Brain microvascular endothelial cell (primary cell): ENCODE measurements around the gene STAT5A.

Experiments
- DNase-seq: peaks from one replicate; pipeline ENCODE4 v3.0.0-alpha.2; 2020
- H3K27ac ChIP-seq: fragments of 250-450 bp; sonication (Bioruptor Pico); 2 replicates; pipeline ENCODE4 v1.5.1; 2020; ENCODE audit warnings: mild to moderate bottlenecking, moderate library complexity
- H3K27me3 ChIP-seq: fragments of 250-450 bp; sonication (Bioruptor Pico); replicated peaks from 2 replicates; pipeline ENCODE4 v1.5.1; 2020; ENCODE audit warnings: mild to moderate bottlenecking
- H3K36me3 ChIP-seq: fragments of 250-450 bp; sonication (Bioruptor Pico); replicated peaks from 2 replicates; pipeline ENCODE4 v1.5.1; 2020; ENCODE audit warnings: mild to moderate bottlenecking
- H3K4me3 ChIP-seq: 2 replicates; pipeline ENCODE4 v1.5.1; 2011; ENCODE audit warnings: low read depth, mild to moderate bottlenecking, control low read depth, low read length, moderate library complexity
- CTCF ChIP-seq: IDR thresholded peaks from 2 replicates; pipeline ENCODE4 v1.5.1; 2011; ENCODE audit warnings: low read depth, mild to moderate bottlenecking, moderate library complexity, low read length, control low read depth, inconsistent platforms; ENCODE audit errors: missing control alignments
- in situ Hi-C: cut with HindIII; loops from 2 replicates; pipeline ENCODE4 v1.10.0; 2017; ENCODE audit warnings: low sequenced_read_pairs, low pct_ligation_motif_present

Gene STAT5A

GRCh38 chr17:42312035-42312284 lies 23.7 kb downstream of the STAT5A start:
- Histone ChIP-seq H3K27ac (no peak overlapping the region), H3K4me3 (no peak overlapping the region), H3K36me3 (peaks cover 40% of the 10 kb centered on the region), H3K27me3 (no peaks in the 10 kb centered on the region)
- no peak for TF ChIP-seq CTCF
- in situ Hi-C loops, result loop anchor here (25.0 kb wide), 1 partner anchor 200 kb away; no protein-coding TSS in a partner anchor
- no peak for DNase-seq

- peak; percentile 78 for TF ChIP-seq CTCF
- in situ Hi-C loops, result loop anchor here (25.0 kb wide), 1 partner anchor 200 kb away; no protein-coding TSS in a partner anchor
- Histone ChIP-seq H3K4me3 (no peak overlapping the region), H3K27ac (no peak overlapping the region), H3K36me3 (peaks cover 46% of the 10 kb centered on the region), H3K27me3 (no peaks in the 10 kb centered on the region)
- DNase-seq, result peak; percentile 52
Measured at GRCh38 chr17:42312285-42313130, 24.2 kb downstream of the STAT5A start.

- Histone ChIP-seq H3K27ac (no peak overlapping the region), H3K4me3 (no peak overlapping the region), H3K27me3 (no peaks in the 10 kb centered on the region), H3K36me3 (peaks cover 52% of the 10 kb centered on the region)
- TF ChIP-seq CTCF, result no peak
- in situ Hi-C loops, result loop anchor here (25.0 kb wide), 1 partner anchor 199 kb away; no protein-coding TSS in a partner anchor
- DNase-seq, result no peak
Measured at GRCh38 chr17:42313389-42313772, 25.1 kb downstream of the STAT5A start.

- DNase-seq, result no peak
- in situ Hi-C loops, result loop anchor here (25.0 kb wide), 1 partner anchor 198 kb away; no protein-coding TSS in a partner anchor
- Histone ChIP-seq H3K27me3 (no peaks in the 10 kb centered on the region), H3K27ac (no peak overlapping the region), H3K36me3 (peaks cover 57% of the 10 kb centered on the region), H3K4me3 (no peak overlapping the region)
- TF ChIP-seq CTCF, result no peak
Measured at GRCh38 chr17:42313773-42314566, 25.7 kb downstream of the STAT5A start.

GRCh38 chr17:42315402-42316156 lies 27.3 kb downstream of the STAT5A start:
- peaks cover 55% of the 10 kb centered on the region for H3K36me3 ChIP-seq
- no peak overlapping the region for H3K4me3 ChIP-seq
- in situ Hi-C loops, result loop anchor here (25.0 kb wide), 1 partner anchor 197 kb away; no protein-coding TSS in a partner anchor
- no peaks in the 10 kb centered on the region for H3K27me3 ChIP-seq
- no peak for TF ChIP-seq CTCF
- H3K27ac ChIP-seq, result no peak overlapping the region
- DNase-seq, result no peak
